HG02852 (cell line): ENCODE data around the gene ACE.

Experiments
- ATAC-seq: cut with Tn5 transposase; IDR thresholded peaks from one replicate; pipeline ENCODE4 v1.9.1; 2021; ENCODE audit warnings: mild to moderate bottlenecking, moderate library complexity; ENCODE audit not compliant: unreplicated experiment

Gene ACE

DNA sequence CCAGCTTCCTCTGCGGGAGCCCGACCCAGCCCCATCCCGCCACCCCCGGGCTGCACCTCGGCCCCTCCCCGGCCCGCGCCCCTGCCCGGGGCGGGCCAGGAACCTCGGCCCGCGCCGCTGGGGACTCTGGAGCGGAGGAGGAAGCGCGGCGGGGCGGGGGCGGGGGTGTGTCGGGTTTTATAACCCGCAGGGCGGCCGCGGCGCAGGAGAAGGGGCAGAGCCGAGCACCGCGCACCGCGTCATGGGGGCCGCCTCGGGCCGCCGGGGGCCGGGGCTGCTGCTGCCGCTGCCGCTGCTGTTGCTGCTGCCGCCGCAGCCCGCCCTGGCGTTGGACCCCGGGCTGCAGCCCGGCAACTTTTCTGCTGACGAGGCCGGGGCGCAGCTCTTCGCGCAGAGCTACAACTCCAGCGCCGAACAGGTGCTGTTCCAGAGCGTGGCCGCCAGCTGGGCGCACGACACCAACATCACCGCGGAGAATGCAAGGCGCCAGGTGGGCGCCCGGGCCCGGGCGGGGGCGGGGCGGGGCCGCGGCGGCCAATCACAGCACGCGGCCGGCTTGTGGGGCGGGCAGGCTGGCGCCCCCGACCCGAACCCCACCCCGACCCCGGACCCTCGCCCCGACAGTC, at the start of gene ACE:
ACE (plus strand) TSS at position 208 of the 626 bp plus-strand sequence; CDS start at position 242, 34 bp downstream.
- ATAC-seq: peak; percentile 46

DNA sequence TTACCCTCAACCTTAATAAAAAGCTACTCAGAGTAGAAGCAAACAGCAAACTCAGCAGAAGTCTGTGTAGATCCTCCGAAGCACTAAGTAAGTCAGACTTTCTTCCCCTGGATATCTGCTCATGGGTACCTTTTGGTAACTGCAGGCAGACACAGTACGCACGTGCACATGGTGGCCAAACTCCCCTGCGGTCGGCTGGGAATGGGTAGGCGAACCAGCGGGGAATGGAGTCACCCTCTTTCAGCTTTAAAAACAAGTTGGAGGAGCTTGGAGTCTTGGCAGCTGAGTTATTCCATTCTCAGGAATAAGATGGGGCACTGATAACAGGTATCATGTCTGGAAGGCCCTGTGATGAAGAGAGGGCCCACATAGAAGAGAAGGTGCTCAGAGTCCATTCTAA, 47.1 kb upstream of the ACE start:
- ATAC-seq: no peak

- ATAC-seq: no peak
Observed at GRCh38 chr17:63430223-63430622, 46.6 kb upstream of the ACE start.

GRCh38 chr17:63431618-63431938, 45.3 kb upstream of the ACE start:
- ATAC-seq: no peak

- no peak for ATAC-seq
Observed at GRCh38 chr17:63431939-63432804, 44.7 kb upstream of the ACE start.

GRCh38 chr17:63433746-63434591, 42.9 kb upstream of the ACE start:
- ATAC-seq: no peak

GRCh38 chr17:63434951-63435571, 41.8 kb upstream of the ACE start:
- ATAC-seq: no peak

GRCh38 chr17:63435681-63436522, 41.0 kb upstream of the ACE start:
- ATAC-seq: no peak

DNA sequence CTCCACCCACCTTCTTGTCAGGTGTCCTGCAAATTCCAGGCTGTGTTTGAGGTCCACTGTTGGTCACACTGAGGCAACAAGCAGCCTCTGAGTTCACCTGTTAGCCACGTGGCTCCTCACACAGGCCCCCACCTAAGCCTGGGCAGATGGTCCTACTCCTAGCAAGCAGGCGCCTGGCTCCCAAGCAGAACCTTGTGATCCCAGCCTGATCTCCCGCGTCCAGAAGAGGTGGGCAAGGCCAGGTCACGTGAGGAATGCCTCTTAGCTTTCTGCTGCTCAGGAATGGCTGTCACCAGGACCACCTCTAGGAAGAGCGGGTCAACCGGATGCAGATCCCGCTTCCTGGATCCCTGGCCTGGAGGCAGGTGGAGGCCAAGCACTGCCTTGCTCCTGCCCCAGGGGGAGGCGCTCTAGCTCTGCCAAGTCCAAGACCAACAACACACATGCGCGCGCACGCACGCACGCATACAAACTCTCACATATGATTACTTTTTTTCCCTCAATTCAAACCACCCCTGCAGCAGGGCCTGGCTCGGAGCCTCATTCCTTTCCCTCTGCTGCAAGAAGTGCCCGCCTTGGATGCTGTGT, 40.2 kb upstream of the ACE start:
- no peak for ATAC-seq

DNA sequence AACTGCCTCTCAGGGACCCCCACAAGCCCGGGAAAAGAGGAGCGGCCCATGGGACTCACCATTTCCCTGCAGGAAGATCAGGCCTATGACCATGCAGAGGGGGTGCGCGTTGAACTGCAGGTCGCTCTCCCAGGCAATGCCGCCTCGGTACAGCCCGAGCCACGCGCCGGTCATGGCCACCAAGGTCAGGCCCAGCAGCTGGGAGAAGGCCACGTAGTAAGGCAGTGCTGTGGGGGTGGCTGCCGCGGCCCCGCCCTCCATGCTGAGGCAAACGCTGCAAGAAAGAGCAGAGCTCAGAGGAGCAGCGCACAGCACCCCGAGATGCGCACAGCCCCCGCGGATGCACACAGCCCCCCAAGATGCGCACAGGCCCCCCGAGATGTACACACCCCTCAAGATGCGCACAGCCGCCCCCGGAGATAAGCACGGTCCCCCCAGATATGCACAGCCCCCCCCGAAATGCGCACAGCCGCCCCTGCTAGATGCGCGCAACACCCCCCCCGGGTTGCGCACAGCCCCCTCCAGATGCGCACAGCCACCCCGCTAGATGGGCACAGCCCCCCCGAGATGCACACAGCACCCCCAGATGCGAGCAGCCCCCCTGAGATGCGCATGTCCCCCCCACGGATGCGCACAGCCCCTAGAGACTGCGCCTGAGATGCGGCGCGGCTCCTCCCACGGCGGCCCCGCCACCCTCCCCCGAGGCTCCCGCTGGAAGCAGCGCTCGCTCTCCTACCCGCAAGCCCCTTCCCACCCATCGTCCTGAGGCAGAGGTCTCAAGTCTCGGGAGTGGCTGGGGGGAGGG, 39.4 kb upstream of the ACE start:
- no peak for ATAC-seq

DNA sequence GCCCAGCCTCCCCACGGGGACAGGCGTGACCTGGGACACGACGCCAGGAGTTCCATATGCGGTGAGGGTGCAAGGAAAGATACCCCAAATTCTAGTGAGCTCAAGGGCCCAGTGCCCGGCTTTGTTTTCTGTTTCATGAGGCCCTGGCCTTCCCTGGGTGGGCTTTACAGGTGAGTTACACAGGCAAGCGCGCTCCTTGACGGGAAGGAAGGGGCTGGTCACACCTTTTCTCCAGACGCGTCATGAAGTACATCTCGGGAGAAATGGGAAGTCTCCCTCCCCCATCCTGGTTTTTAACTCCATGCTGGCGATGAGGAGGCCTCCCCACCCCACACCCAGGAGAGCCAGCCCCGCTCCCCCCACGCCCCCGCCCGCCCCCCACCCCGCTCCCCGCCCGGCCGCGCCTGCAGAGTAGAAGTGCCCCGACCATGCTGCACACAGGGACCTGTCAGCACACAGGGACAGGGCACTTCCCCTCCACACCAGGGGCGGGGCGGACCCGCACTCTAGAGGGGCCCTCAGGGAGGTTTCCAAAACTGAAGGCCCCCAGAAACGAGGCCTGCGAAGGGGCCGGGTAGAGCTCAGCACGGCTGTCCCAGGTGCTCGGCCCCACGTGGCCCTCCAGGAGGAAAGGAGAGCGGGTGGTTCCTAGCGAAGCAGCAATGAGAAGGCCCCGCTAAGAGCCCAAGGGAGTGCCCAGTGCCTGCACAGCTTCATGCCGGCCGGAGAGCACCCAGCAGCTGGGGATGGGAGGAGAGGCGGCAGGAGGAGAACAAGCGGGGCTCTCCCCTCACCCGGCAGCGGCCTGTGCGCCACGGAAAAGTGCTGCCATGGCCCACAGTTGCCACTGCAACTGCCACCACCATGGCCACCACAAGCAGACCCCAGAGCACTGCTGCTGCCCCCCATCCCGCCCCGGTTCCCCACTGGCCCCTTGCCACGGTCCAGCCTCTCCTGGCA, 38.5 kb upstream of the ACE start:
- no peak for ATAC-seq

GRCh38 chr17:63439687-63440086, 37.2 kb upstream of the ACE start:
- no peak for ATAC-seq

- no peak for ATAC-seq
Observed at GRCh38 chr17:63440127-63440769, 36.6 kb upstream of the ACE start.

- no peak for ATAC-seq
Observed at GRCh38 chr17:63440770-63441335, 36.0 kb upstream of the ACE start.

- ATAC-seq: no peak
Observed at GRCh38 chr17:63441654-63442053, 35.2 kb upstream of the ACE start.

- ATAC-seq: no peak
Observed at GRCh38 chr17:63442074-63442473, 34.8 kb upstream of the ACE start.

DNA sequence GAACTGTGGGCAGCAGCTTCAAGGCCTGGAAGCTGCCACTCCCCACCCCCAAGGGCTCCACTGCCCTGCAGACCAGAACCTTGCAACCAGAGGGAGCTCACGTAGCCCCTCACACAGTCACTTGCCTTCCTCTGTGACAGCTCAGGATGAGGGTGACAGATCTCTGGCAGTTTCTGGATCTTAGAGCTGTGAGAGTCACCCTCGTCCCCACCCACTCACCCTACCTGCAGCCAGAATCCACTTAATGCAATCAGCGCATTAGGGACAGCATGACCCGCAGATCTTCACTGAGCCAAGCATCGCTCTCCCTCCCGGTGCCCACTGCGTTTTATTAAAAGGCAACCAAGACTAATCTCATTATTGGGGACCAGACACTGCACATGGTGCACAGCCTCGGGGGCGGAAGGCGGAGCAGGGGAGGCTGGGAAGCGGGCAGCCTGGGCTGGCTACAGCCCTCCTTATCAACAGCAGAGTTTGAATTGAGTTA, 34.3 kb upstream of the ACE start:
- ATAC-seq: no peak
